HG03039 (cell line): ENCODE measurements around the gene ZC3H7A.

ENCODE experiments used
- ATAC-seq: cut with Tn5 transposase; IDR thresholded peaks from one replicate; pipeline ENCODE4 v1.9.1; 2021; ENCODE audit warnings: mild to moderate bottlenecking, moderate library complexity; ENCODE audit not compliant: unreplicated experiment

Gene ZC3H7A

DNA sequence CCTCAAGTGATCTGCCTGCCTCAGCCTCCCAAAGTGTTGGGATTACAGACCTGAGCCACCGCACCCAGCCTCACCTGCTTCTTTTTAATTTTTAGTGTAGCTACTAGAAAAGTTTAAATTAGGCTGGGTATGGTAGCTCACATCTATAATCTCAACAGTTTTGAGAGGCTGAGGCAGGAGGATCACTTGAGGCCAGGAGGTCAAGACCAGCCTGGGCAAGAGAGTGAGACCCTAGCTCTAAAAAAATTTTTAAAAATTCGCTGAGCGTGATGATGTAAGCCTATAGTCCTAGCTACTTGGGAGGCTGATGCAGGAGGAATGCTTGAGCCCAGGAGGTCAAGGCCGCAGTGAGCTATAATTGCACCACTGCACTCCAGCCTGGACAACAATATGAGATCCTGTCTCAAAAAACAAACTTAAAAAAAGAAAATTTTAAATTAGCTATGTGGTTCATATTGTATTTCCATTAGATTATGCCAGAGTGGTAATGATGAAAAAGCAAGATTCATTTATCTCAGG is 89.3 kb downstream of the ZC3H7A start:
- no peak for ATAC-seq

DNA sequence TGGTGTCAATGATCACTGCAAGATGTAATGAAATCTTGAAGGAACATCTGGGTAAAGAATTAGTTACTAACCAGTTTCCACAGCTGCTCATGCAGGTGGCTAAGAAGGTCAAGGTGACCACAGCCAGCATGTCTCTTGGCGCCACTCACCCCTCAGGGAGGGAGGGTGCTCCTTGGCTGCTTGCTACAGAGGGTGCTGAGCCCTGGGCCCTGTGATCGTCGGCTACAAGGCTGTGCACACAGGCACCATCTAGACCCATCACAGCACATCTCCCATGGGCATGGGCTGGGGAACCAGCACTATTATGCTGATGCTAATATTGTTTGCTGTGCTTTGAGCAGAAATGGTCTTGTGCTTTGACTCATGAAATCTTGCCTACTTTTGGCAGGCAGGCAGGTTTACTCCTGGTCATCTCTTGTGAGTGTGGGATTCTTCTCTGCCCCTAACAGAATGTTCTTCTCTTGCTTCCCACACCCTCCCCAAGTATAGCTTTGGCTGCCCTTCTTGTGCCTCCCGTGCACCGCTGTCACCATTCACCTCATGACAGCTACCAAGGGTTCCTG is 90.8 kb downstream of the ZC3H7A start:
- ATAC-seq: no peak

DNA sequence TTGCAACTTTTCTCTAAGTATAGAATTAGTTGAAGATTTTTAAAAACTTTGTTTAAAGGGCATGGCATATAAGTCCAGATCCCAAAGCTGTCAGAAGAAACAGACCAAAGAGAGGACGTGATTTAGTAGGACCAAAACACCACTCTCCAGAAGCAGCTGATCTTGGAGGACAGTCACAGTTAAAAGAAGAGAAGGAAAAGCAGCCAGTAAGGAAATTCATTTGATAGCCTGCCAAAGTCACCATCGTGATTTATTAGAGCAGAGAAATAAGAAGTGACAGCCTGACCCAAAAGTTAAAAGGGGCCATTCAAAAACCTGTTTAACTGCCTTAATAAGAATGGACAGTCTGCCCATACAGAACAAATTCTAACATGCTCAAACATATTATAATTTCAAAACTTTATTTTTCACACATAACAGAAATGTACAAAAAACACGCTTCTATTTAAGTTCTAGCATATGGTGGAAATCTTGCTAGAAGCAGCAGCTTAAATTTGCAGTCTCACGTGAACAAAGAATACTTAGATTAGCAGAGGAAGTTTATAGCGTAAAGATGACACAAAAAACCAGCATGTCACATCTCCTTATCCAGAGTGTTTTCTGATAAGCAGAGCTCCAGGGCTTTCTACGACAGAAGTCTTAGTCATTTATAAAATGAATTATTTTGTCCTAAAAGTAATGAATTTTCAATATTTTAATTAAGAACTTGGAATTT is 91.6 kb downstream of the ZC3H7A start:
- ATAC-seq: no peak
